K562 (cell line): ENCODE results near the gene CHMP4B.

Experiments used
- CREB3 ChIP-seq: fragments of 450-650 bp; conservative IDR thresholded peaks from 2 replicates; pipeline ENCODE4 v1.6.1; 2016; ENCODE audit warnings: missing genetic modification characterization, low read depth, mild to moderate bottlenecking, missing compliant biosample characterization, moderate library complexity
- CTCF ChIP-seq, 3 experiments: IDR thresholded peaks in 2 of 3; conservative IDR thresholded peaks in 1 of 3; 2 replicates each; pipeline ENCODE4 v1.5.1; 2011 to 2012; ENCODE audit warnings: low read length in 3 of 3, mild to moderate bottlenecking in 3 of 3, control low read depth in 2 of 3, improper control_type of control experiment in 1 of 3, inconsistent platforms in 1 of 3, low read depth in 1 of 3, mixed read lengths in 1 of 3, moderate library complexity in 1 of 3; ENCODE audit not compliant: insufficient read depth in 2 of 3
- DPF2 ChIP-seq: fragments of 450-650 bp; IDR thresholded peaks from 2 replicates; pipeline ENCODE4 v1.6.1; 2016
- GABPA ChIP-seq: fragments of 200-800 bp; sonication (Bioruptor generic); conservative IDR thresholded peaks from 2 replicates; pipeline ENCODE4 v1.6.1; 2016; ENCODE audit warnings: low read depth, missing genetic modification characterization, missing compliant biosample characterization
- HIVEP1 ChIP-seq: fragments of 250-450 bp; sonication (Bioruptor Pico); IDR thresholded peaks from 2 replicates; pipeline ENCODE4 v1.4.0; 2020; ENCODE audit warnings: mild to moderate bottlenecking
- HOMEZ ChIP-seq: fragments of 250-450 bp; sonication (Bioruptor Pico); IDR thresholded peaks from 2 replicates; pipeline ENCODE4 v1.4.0; 2020; ENCODE audit warnings: mild to moderate bottlenecking, moderate library complexity
- NR1H2 ChIP-seq: sonication (generic); formaldehyde crosslinking; IDR thresholded peaks from 2 replicates; pipeline ENCODE4 v1.4.0; 2020; ENCODE audit warnings: mild to moderate bottlenecking, missing genetic modification reagents
- SIX5 ChIP-seq, 2 experiments: IDR thresholded peaks; 2 replicates each; pipeline ENCODE4 v1.6.1; 2011; ENCODE audit warnings: low read length in 2 of 2, borderline replicate concordance in 1 of 2, low read depth in 1 of 2, mild to moderate bottlenecking in 1 of 2, moderate library complexity in 1 of 2; ENCODE audit not compliant: insufficient read depth in 1 of 2
- SMARCA4 ChIP-seq: fragments of 450-650 bp; IDR thresholded peaks from 2 replicates; pipeline ENCODE4 v1.6.1; 2016
- SNRNP70 ChIP-seq: fragments of 200-400 bp; formaldehyde crosslinking; optimal IDR thresholded peaks from 2 replicates; pipeline ENCODE3; 2017; ENCODE audit warnings: low read depth, low read length
- UBTF ChIP-seq, 2 experiments: IDR thresholded peaks; 2 replicates each; pipeline ENCODE4 v1.6.1; 2012; ENCODE audit warnings: improper control_type of control experiment in 2 of 2, low read depth in 2 of 2, low read length in 2 of 2, borderline replicate concordance in 1 of 2
- USF2 ChIP-seq: sonication (generic); formaldehyde crosslinking; IDR thresholded peaks from 2 replicates; pipeline ENCODE4 v1.5.0; 2020; ENCODE audit warnings: missing genetic modification reagents
- ZBTB26 ChIP-seq: fragments of 450-650 bp; formaldehyde crosslinking; IDR thresholded peaks from 2 replicates; pipeline ENCODE4 v1.4.0; 2022; ENCODE audit warnings: missing genetic modification characterization
- ZNF639 ChIP-seq, 2 experiments: fragments of 200-800 bp in 1 of 2; sonication (Bioruptor generic) in 1 of 2; sonication (generic) in 1 of 2; formaldehyde crosslinking in 1 of 2; IDR thresholded peaks in 1 of 2; conservative IDR thresholded peaks in 1 of 2; 2 replicates each; pipeline versions ENCODE4 v1.5.0 to v1.6.1; 2016 to 2020; ENCODE audit warnings: missing compliant biosample characterization in 1 of 2, missing genetic modification characterization in 1 of 2, missing genetic modification reagents in 1 of 2

- no peak for TF ChIP-seq SMARCA4
- TF ChIP-seq ZBTB26, result no peak
- TF ChIP-seq ZNF639 (CRISPR knock-in tag; conservative IDR thresholded peaks at IDR 0.05 in 1 of 2, IDR thresholded peaks at IDR 0.05 in 1 of 2), result no peak
- TF ChIP-seq HIVEP1 (CRISPR knock-in tag), result no peak
- no peak for TF ChIP-seq UBTF (IDR thresholded peaks at IDR 0.05; ENCODE audit: borderline replicate concordance in 1 of 2, low read depth in 2 of 2, low read length in 2 of 2)
- no peak for TF ChIP-seq HOMEZ (CRISPR knock-in tag)
- no peak for TF ChIP-seq NR1H2 (CRISPR knock-in tag)
- no peak for TF ChIP-seq CREB3 (tag)
- no peak for TF ChIP-seq SNRNP70
- TF ChIP-seq SIX5 (IDR thresholded peaks at IDR 0.05; ENCODE audit: borderline replicate concordance in 1 of 2, insufficient read depth in 1 of 2, low read depth in 1 of 2, low read length in 2 of 2), result no peak
- no peak for TF ChIP-seq USF2
- no peak for TF ChIP-seq CTCF (IDR thresholded peaks at IDR 0.05 in 2 of 3, conservative IDR thresholded peaks at IDR 0.05 in 1 of 3; ENCODE audit: insufficient read depth in 2 of 3, low read depth in 1 of 3, low read length in 3 of 3)
- no peak for TF ChIP-seq GABPA (tag)
- no peak for TF ChIP-seq DPF2
Measured at GRCh38 chr20:33761698-33762250, 49.4 kb upstream of the CHMP4B start.
